ENCODE data around the gene FUT8. TPM values are rescaled to one million over a fixed set of nuclear protein-coding genes. Genes with fewer than 3 reads are reported as not detected.

The FUT8 gene
- total RNA-seq, 4 donors from 2014 or later, result 14.9 to 35.8 (median 22.2) TPM

- ATAC-seq (ENCODE audit: low FRiP score), result no peak
These were observed 105.4 kb downstream of the FUT8 start for GRCh38 chr14:65517635-65518542.

GRCh38 chr14:65528069-65528468 is 115.5 kb downstream of the FUT8 start:
- ATAC-seq (ENCODE audit: low FRiP score) (no peak), DNase-seq (ENCODE audit: low spot score) (no peak)
- TF ChIP-seq, protein P1, sequence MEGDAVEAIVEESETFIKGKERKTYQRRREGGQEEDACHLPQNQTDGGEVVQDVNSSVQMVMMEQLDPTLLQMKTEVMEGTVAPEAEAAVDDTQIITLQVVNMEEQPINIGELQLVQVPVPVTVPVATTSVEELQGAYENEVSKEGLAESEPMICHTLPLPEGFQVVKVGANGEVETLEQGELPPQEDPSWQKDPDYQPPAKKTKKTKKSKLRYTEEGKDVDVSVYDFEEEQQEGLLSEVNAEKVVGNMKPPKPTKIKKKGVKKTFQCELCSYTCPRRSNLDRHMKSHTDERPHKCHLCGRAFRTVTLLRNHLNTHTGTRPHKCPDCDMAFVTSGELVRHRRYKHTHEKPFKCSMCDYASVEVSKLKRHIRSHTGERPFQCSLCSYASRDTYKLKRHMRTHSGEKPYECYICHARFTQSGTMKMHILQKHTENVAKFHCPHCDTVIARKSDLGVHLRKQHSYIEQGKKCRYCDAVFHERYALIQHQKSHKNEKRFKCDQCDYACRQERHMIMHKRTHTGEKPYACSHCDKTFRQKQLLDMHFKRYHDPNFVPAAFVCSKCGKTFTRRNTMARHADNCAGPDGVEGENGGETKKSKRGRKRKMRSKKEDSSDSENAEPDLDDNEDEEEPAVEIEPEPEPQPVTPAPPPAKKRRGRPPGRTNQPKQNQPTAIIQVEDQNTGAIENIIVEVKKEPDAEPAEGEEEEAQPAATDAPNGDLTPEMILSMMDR (IDR thresholded peaks at IDR 0.05), result no peak

More at GRCh38 chr14:65517635-65518542, 105.4 kb downstream of the FUT8 start:
- no peak for DNase-seq (ENCODE audit: low spot score)
- TF ChIP-seq, protein P1 (IDR thresholded peaks at IDR 0.05), result no peak

GRCh38 chr14:65531148-65531547 is 118.6 kb downstream of the FUT8 start:
- TF ChIP-seq, protein P1 (IDR thresholded peaks at IDR 0.05), result no peak
- DNase-seq (ENCODE audit: low spot score), result no peak
- ATAC-seq (ENCODE audit: low FRiP score), result no peak

DNA sequence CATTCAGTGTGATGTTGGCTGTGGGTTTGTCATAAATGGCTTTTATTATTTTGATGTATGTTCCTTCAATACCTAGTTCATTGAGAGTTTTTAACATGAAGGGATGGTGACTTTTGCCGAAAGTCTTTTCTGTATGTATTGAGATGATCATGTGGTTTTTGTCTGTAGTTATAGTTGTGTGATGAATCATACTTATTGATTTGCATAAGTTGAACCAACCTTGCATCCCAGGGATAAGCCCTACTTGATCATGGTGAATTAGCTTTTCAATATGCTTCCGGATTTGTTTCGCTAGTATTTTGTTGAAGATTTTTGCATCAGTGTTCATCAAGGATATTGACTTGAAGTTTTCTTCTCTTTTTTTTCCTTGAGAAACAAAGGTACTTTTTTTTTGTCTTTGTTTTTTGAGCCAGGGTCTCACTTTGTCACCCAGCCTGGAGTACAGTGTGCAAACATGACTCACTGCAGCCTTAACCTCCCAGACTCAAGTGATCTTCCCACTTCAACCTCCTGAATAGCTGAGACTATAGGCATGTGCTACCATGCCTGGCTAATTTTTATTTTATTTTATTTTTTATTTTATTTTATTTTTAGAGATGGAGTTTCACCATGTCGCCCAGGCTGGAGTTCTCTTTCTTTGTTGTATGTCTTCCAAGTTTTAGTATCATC is 121.3 kb downstream of the FUT8 start:
- TF ChIP-seq, protein P1 (IDR thresholded peaks at IDR 0.05), result no peak
- no peak for DNase-seq (ENCODE audit: low spot score)
- ATAC-seq (ENCODE audit: low FRiP score), result no peak

DNA sequence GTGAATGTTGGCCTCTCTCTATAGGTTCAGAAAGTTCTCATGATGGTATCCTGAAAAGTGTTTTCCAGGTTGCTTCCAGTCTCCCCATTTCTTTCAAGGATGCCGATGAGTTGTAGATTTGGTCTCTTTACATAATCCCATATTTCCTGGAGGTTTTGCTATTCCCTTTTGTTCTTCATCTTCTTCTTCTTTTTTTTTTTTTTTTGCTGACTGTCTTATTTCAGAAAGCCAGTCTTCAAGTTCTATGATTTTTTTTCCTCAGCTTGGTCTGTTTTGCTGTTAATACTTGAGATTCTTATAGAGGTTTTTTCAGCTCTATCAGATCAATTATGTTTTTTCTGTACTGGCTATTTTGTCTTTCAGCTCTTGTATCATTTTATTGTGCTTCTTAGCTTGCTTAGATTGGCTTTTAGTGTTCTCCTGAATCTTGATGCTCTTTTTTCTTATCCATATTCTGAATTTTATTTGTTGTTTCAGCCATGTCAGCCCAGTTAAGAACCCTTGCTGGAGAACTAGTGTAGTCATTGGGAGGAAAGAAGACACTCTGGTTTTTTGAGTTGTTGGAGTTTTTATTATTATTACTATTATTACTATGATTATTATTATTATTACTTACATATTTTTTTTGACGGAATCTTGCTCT is 124.4 kb downstream of the FUT8 start:
- TF ChIP-seq, protein P1 (IDR thresholded peaks at IDR 0.05), result no peak
- ATAC-seq (ENCODE audit: low FRiP score), result no peak
- DNase-seq (ENCODE audit: low spot score), result no peak

- DNase-seq (ENCODE audit: low spot score) (no peak), ATAC-seq (ENCODE audit: low FRiP score) (no peak)
- TF ChIP-seq, protein P1 (IDR thresholded peaks at IDR 0.05), result no peak
These were observed 136.3 kb downstream of the FUT8 start for GRCh38 chr14:65548878-65549277.

Data from omental fat pad (tissue), 4 donors.